Trophoblast cell (in vitro differentiated cells and primary cell): ENCODE data around the gene KCNIP3.

Experiments
- DNase-seq, 2 donors: peaks; one replicate each; pipeline ENCODE4 v3.0.0-alpha.2; 2016
- H2AFZ ChIP-seq: 2 replicates; pipeline ENCODE4 v1.6.1; 2013; ENCODE audit warnings: low read length, moderate library complexity, mild to moderate bottlenecking; ENCODE audit not compliant: insufficient read depth, poor library complexity
- H2AK5ac ChIP-seq: 2 replicates; pipeline ENCODE4 v1.6.1; 2013; ENCODE audit warnings: mild to moderate bottlenecking, low read length
- H2BK120ac ChIP-seq: 2 replicates; pipeline ENCODE4 v1.6.1; 2013; ENCODE audit warnings: low read length, mild to moderate bottlenecking, moderate library complexity; ENCODE audit not compliant: insufficient read depth, poor library complexity
- H2BK12ac ChIP-seq: 2 replicates; pipeline ENCODE4 v1.6.1; 2013; ENCODE audit warnings: mild to moderate bottlenecking, low read length, moderate library complexity
- H2BK5ac ChIP-seq: 2 replicates; pipeline ENCODE4 v1.6.1; 2013; ENCODE audit warnings: low read length, low read depth, moderate library complexity, mild to moderate bottlenecking; ENCODE audit not compliant: poor library complexity
- H3K14ac ChIP-seq: 2 replicates; pipeline ENCODE4 v1.6.1; 2013; ENCODE audit warnings: mild to moderate bottlenecking, low read length
- H3K18ac ChIP-seq: 2 replicates; pipeline ENCODE4 v1.6.1; 2013; ENCODE audit warnings: mild to moderate bottlenecking, low read length
- H3K23ac ChIP-seq: 2 replicates; pipeline ENCODE4 v1.6.1; 2013; ENCODE audit warnings: low read length
- H3K27ac ChIP-seq: 2 replicates; pipeline ENCODE4 v1.5.1; 2013; ENCODE audit warnings: low read depth, mild to moderate bottlenecking, inconsistent platforms, low read length, moderate library complexity
- H3K27me3 ChIP-seq: 2 replicates; pipeline ENCODE4 v1.6.1; 2013; ENCODE audit warnings: inconsistent platforms, mild to moderate bottlenecking, low read length, moderate library complexity; ENCODE audit not compliant: insufficient read depth
- H3K36me3 ChIP-seq, 2 experiments: 1 replicate in 1 of 2; 2 replicates in 1 of 2; pipeline ENCODE4 v1.6.1; 2013; ENCODE audit warnings: low read length in 2 of 2, mild to moderate bottlenecking in 2 of 2, moderate library complexity in 1 of 2; ENCODE audit not compliant: insufficient read depth in 2 of 2, control insufficient read depth in 1 of 2
- H3K4ac ChIP-seq: 2 replicates; pipeline ENCODE4 v1.6.1; 2013; ENCODE audit warnings: low read depth, mild to moderate bottlenecking, low read length, moderate library complexity
- H3K4me1 ChIP-seq, 2 experiments: 1 replicate in 1 of 2; 2 replicates in 1 of 2; pipeline ENCODE4 v1.6.1; 2013; ENCODE audit warnings: low read length in 2 of 2, mild to moderate bottlenecking in 2 of 2, moderate library complexity in 1 of 2; ENCODE audit not compliant: insufficient read depth in 2 of 2, control insufficient read depth in 1 of 2
- H3K4me2 ChIP-seq: 2 replicates; pipeline ENCODE4 v1.6.1; 2013; ENCODE audit warnings: inconsistent platforms, mild to moderate bottlenecking, low read length, moderate library complexity
- H3K4me3 ChIP-seq: 2 replicates; pipeline ENCODE4 v1.5.1; 2013; ENCODE audit warnings: mild to moderate bottlenecking, low read depth, low read length, inconsistent platforms
- H3K79me1 ChIP-seq: one replicate; pipeline ENCODE4 v1.6.1; 2013; ENCODE audit warnings: low read length
- H3K79me2 ChIP-seq: 2 replicates; pipeline ENCODE4 v1.6.1; 2013; ENCODE audit warnings: low read length, mild to moderate bottlenecking; ENCODE audit not compliant: control insufficient read depth, insufficient read depth, poor library complexity
- H3K9ac ChIP-seq: 2 replicates; pipeline ENCODE4 v1.6.1; 2013; ENCODE audit warnings: mild to moderate bottlenecking, low read length
- H3K9me3 ChIP-seq: 2 replicates; pipeline ENCODE4 v1.6.1; 2013; ENCODE audit warnings: low read depth, mild to moderate bottlenecking, control low read depth, inconsistent platforms, low read length; ENCODE audit not compliant: insufficient read depth
- H4K12ac ChIP-seq: 2 replicates; pipeline ENCODE4 v1.6.1; 2013; ENCODE audit warnings: low read depth, mild to moderate bottlenecking, low read length, moderate library complexity
- H4K8ac ChIP-seq: 2 replicates; pipeline ENCODE4 v1.6.1; 2013; ENCODE audit warnings: low read depth, mild to moderate bottlenecking, low read length, moderate library complexity
- H4K91ac ChIP-seq: one replicate; pipeline ENCODE4 v1.6.1; 2013; ENCODE audit warnings: low read depth, mild to moderate bottlenecking, low read length, moderate library complexity
- WGBS: extraction: QIAGEN DNeasy Blood & Tissue Kit; methylation state at CpG from one replicate; pipeline ENCODE4 v1.1.7; 2013; ENCODE audit warnings: missing lambda C conversion rate; ENCODE audit not compliant: insufficient read length, insufficient coverage; ENCODE audit errors: extremely low coverage; 5-methylcytosine and 5-hydroxymethylcytosine counted together

KCNIP3 gene

DNA sequence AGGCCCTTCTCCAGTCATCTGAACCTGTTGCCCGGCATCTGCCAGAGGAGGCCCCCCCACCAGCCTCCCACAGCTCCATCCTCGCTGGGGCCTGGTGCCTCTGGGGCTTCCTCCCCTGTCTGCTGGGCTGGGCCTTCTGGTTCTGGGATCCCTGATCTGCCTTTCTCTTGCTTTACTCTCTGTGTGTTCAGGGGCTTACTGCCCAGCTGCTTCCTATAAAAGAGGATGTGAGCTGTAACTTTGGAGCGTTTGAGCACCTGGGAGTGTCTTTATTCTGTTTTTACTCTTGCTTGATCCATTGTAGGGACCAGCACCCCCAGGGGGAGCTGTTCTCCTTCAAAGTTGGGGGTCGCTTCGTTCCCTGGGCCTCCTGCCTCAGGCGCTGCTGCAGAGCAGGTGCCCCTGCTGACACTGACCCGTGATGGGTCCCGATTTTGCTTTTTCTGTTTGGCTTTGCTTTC lies 82.3 kb downstream of the KCNIP3 start:
- no peak for DNase-seq
- Histone ChIP-seq H3K79me2 (no peaks in the 10 kb centered on the region), H3K27me3 (no peaks in the 10 kb centered on the region), H2BK5ac (no peak overlapping the region), H3K27ac (no peak overlapping the region), H3K4ac (no peak overlapping the region), H3K9me3 (no peaks in the 10 kb centered on the region), H3K14ac (no peak overlapping the region), H2AFZ (no peak overlapping the region), H2BK120ac (no peak overlapping the region), H3K79me1 (no peaks in the 10 kb centered on the region), H4K91ac (no peak overlapping the region), H2AK5ac (no peak overlapping the region), H3K4me2 (no peak overlapping the region), H3K9ac (no peak overlapping the region), H3K36me3 (no peaks in the 10 kb centered on the region), H3K23ac (no peak overlapping the region), H2BK12ac (no peak overlapping the region), H3K4me1 (no peaks in the 10 kb centered on the region), H4K8ac (no peak overlapping the region), H3K4me3 (no peak overlapping the region), H4K12ac (no peak overlapping the region), H3K18ac (no peak overlapping the region)
- no CpG with 5 or more reads among the region's 8 CpGs for WGBS

DNA sequence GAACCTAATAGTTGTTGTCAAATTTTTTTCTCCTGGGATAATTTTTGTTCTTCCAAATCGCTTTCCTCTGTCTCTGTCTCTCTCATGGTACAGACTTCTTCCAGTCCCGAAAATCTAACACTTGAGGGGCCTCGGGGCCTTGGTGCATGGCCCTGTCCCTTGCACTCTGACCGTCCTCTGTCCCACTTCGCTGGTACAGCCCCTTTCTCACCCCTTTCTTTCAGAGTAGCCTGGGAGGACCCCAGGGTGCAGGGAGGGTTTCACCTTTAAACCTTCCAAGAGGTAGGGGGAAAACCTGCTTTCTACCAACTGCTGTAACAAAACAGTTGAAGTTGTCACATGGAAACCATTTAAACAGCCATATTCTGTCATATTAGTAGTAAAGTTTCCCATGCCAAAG lies 83.1 kb downstream of the KCNIP3 start:
- Histone ChIP-seq H4K12ac (no peak overlapping the region), H2AK5ac (no peak overlapping the region), H4K8ac (no peak overlapping the region), H2BK120ac (no peak overlapping the region), H3K27ac (no peak overlapping the region), H4K91ac (no peak overlapping the region), H3K27me3 (no peaks in the 10 kb centered on the region), H3K79me2 (no peaks in the 10 kb centered on the region), H2AFZ (no peak overlapping the region), H3K14ac (no peak overlapping the region), H3K4me1 (no peaks in the 10 kb centered on the region), H3K4me2 (no peak overlapping the region), H2BK5ac (no peak overlapping the region), H3K36me3 (no peaks in the 10 kb centered on the region), H2BK12ac (no peak overlapping the region), H3K9me3 (no peaks in the 10 kb centered on the region), H3K4me3 (no peak overlapping the region), H3K9ac (no peak overlapping the region), H3K4ac (no peak overlapping the region), H3K79me1 (no peaks in the 10 kb centered on the region), H3K18ac (no peak overlapping the region), H3K23ac (no peak overlapping the region)
- DNase-seq = no peak
- WGBS = no CpG with 5 or more reads among the region's 5 CpGs

- Histone ChIP-seq H3K4me1 (no peaks in the 10 kb centered on the region), H3K79me1 (no peaks in the 10 kb centered on the region), H3K27ac (no peak overlapping the region), H2BK12ac (no peak overlapping the region), H3K27me3 (no peaks in the 10 kb centered on the region), H3K79me2 (no peaks in the 10 kb centered on the region), H2BK120ac (no peak overlapping the region), H4K91ac (no peak overlapping the region), H2BK5ac (no peak overlapping the region), H4K8ac (no peak overlapping the region), H3K9ac (no peak overlapping the region), H3K23ac (no peak overlapping the region), H3K36me3 (no peaks in the 10 kb centered on the region), H3K4me3 (no peak overlapping the region), H3K14ac (no peak overlapping the region), H3K18ac (no peak overlapping the region), H3K4ac (no peak overlapping the region), H2AFZ (no peak overlapping the region), H3K9me3 (no peaks in the 10 kb centered on the region), H3K4me2 (no peak overlapping the region), H4K12ac (no peak overlapping the region), H2AK5ac (no peak overlapping the region)
- WGBS = no CpG with 5 or more reads among the region's 5 CpGs
- no peak for DNase-seq
Measured at GRCh38 chr2:95380731-95381130, 83.6 kb downstream of the KCNIP3 start.

- H4K8ac ChIP-seq = no peak overlapping the region
- no peaks in the 10 kb centered on the region for H3K4me1 ChIP-seq
- no peaks in the 10 kb centered on the region for H3K36me3 ChIP-seq
- H2BK5ac ChIP-seq = no peak overlapping the region
- H3K27ac ChIP-seq = no peak overlapping the region
- H3K4ac ChIP-seq = no peak overlapping the region
- no peak for DNase-seq
- H3K23ac ChIP-seq = no peak overlapping the region
- H2AK5ac ChIP-seq = no peak overlapping the region
- no peak overlapping the region for H3K4me2 ChIP-seq
- H3K79me1 ChIP-seq = no peaks in the 10 kb centered on the region
- H3K18ac ChIP-seq = no peak overlapping the region
- WGBS = no CpG with 5 or more reads among the region's 22 CpGs
- no peaks in the 10 kb centered on the region for H3K79me2 ChIP-seq
- H2BK12ac ChIP-seq = no peak overlapping the region
- H3K14ac ChIP-seq = no peak overlapping the region
- H3K9me3 ChIP-seq = no peaks in the 10 kb centered on the region
- no peak overlapping the region for H2AFZ ChIP-seq
- no peak overlapping the region for H3K9ac ChIP-seq
- H3K27me3 ChIP-seq = no peaks in the 10 kb centered on the region
- H4K91ac ChIP-seq = no peak overlapping the region
- H3K4me3 ChIP-seq = no peak overlapping the region
- no peak overlapping the region for H4K12ac ChIP-seq
- H2BK120ac ChIP-seq = no peak overlapping the region
Measured at GRCh38 chr2:95381212-95382191, 84.4 kb downstream of the KCNIP3 start.
